GM23338 (cell line): Measurements from ENCODE around the gene SMTNL2. TPM values are rescaled to one million over a fixed set of nuclear protein-coding genes. Genes with fewer than 3 reads are reported as not detected.

ENCODE experiments used
- ATAC-seq: fragments of 200-7000 bp; cut with Tn5 transposase; 3 replicates; pipeline ENCODE4 v1.9.1; 2020
- DNase-seq: peaks from one replicate; pipeline ENCODE4 v3.0.0-alpha.2; 2015; ENCODE audit warnings: low spot score
- H2AFZ ChIP-seq: fragments of 200-600 bp; sonication (generic); 2 replicates; pipeline ENCODE4 v1.8.0; 2016; ENCODE audit warnings: antibody characterized with exemption, mild to moderate bottlenecking, moderate library complexity
- H3F3A ChIP-seq: fragments of 200-600 bp; sonication (generic); replicated peaks from 2 replicates; pipeline ENCODE4 v1.8.0; 2017; ENCODE audit warnings: antibody characterized with exemption, mixed run types, low read depth
- H3K27ac ChIP-seq: fragments of 200-600 bp; sonication (generic); 2 replicates; pipeline ENCODE4 v1.6.1; 2016; ENCODE audit warnings: low read depth
- H3K27me3 ChIP-seq: fragments of 200-600 bp; sonication (generic); 2 replicates; pipeline ENCODE4 v1.8.0; 2016; ENCODE audit warnings: mild to moderate bottlenecking, mixed run types, moderate library complexity; ENCODE audit not compliant: insufficient read depth
- H3K36me3 ChIP-seq: fragments of 200-600 bp; sonication (generic); 2 replicates; pipeline ENCODE4 v1.8.0; 2016; ENCODE audit warnings: mild to moderate bottlenecking; ENCODE audit not compliant: insufficient read depth
- H3K4me1 ChIP-seq: fragments of 200-600 bp; sonication (generic); 2 replicates; pipeline ENCODE4 v1.8.0; 2016; ENCODE audit warnings: mild to moderate bottlenecking, moderate library complexity; ENCODE audit not compliant: insufficient read depth
- H3K4me2 ChIP-seq: fragments of 200-600 bp; sonication (generic); 2 replicates; pipeline ENCODE4 v1.7.1; 2017; ENCODE audit warnings: mixed run types
- H3K4me3 ChIP-seq: fragments of 200-600 bp; sonication (generic); 2 replicates; pipeline ENCODE4 v1.6.1; 2016; ENCODE audit warnings: mixed run types
- H3K79me2 ChIP-seq: fragments of 200-600 bp; sonication (generic); replicated peaks from 2 replicates; pipeline ENCODE4 v1.8.0; 2017; ENCODE audit warnings: mild to moderate bottlenecking; ENCODE audit not compliant: insufficient read depth
- H3K9me2 ChIP-seq: fragments of 200-600 bp; sonication (generic); 2 replicates; pipeline ENCODE4 v1.8.0; 2017; ENCODE audit not compliant: insufficient read depth
- H4K20me1 ChIP-seq: fragments of 200-600 bp; sonication (generic); replicated peaks from 2 replicates; pipeline ENCODE4 v1.8.0; 2017; ENCODE audit warnings: mild to moderate bottlenecking; ENCODE audit not compliant: insufficient read depth
- H3K27ac Mint-ChIP-seq: 2 replicates; pipeline ENCODE4 v1.8.0; 2020; ENCODE audit warnings: inconsistent platforms, mild to moderate bottlenecking, moderate library complexity, mixed read lengths
- H3K27me3 Mint-ChIP-seq: 3 replicates; pipeline ENCODE4 v1.8.0; 2022; ENCODE audit warnings: low read depth, mild to moderate bottlenecking, moderate library complexity, mixed read lengths, inconsistent platforms; ENCODE audit not compliant: insufficient read depth, poor library complexity
- H3K36me3 Mint-ChIP-seq: 3 replicates; pipeline ENCODE4 v1.8.0; 2021; ENCODE audit warnings: low read depth, mild to moderate bottlenecking, inconsistent platforms, moderate library complexity, mixed read lengths
- H3K4me1 Mint-ChIP-seq: 3 replicates; pipeline ENCODE4 v1.8.0; 2020; ENCODE audit warnings: mild to moderate bottlenecking, inconsistent platforms, mixed read lengths
- H3K4me3 Mint-ChIP-seq: 3 replicates; pipeline ENCODE4 v1.8.0; 2021; ENCODE audit warnings: moderate library complexity, mild to moderate bottlenecking, inconsistent platforms, mixed read lengths
- H3K9me3 Mint-ChIP-seq: 3 replicates; pipeline ENCODE4 v1.8.0; 2020; ENCODE audit warnings: moderate library complexity, mild to moderate bottlenecking, inconsistent platforms, mixed read lengths
- CREB1 ChIP-seq: fragments of 250-450 bp; sonication (Bioruptor Pico); IDR thresholded peaks from 2 replicates; pipeline ENCODE4 v1.5.0; 2020; ENCODE audit warnings: low read depth, mild to moderate bottlenecking, moderate library complexity
- CTCF ChIP-seq, 2 experiments: fragments of 200-600 bp in 1 of 2; sonication (generic) in 1 of 2; conservative IDR thresholded peaks; 2 replicates each; pipeline versions ENCODE4 v1.5.1 to v1.6.1; 2016 to 2017; ENCODE audit warnings: antibody characterized with exemption in 2 of 2, low read depth in 2 of 2, mild to moderate bottlenecking in 2 of 2, moderate library complexity in 1 of 2
- ETS1 ChIP-seq: IDR thresholded peaks from 2 replicates; pipeline ENCODE4 v1.6.1; 2016; ENCODE audit warnings: antibody characterized with exemption
- EZH2 ChIP-seq: fragments of 200-600 bp; sonication (generic); IDR thresholded peaks from one replicate; pipeline ENCODE4 v1.8.0; 2017; ENCODE audit warnings: antibody characterized with exemption, mild to moderate bottlenecking, low read depth; ENCODE audit not compliant: unreplicated experiment
- EZH2phosphoT487 ChIP-seq: fragments of 200-600 bp; sonication (generic); IDR thresholded peaks from one replicate; pipeline ENCODE4 v1.8.1; 2018; ENCODE audit warnings: antibody characterized with exemption; ENCODE audit not compliant: unreplicated experiment
- JUNB ChIP-seq: IDR thresholded peaks from one replicate; pipeline ENCODE4 v1.6.1; 2016; ENCODE audit warnings: antibody characterized with exemption; ENCODE audit not compliant: unreplicated experiment
- NANOG ChIP-seq: IDR thresholded peaks from 2 replicates; pipeline ENCODE4 v1.6.1; 2016; ENCODE audit warnings: antibody characterized with exemption, borderline replicate concordance
- POLR2AphosphoS5 ChIP-seq: IDR thresholded peaks from 2 replicates; pipeline ENCODE4 v1.6.1; 2016; ENCODE audit warnings: antibody characterized with exemption, low read depth
- REST ChIP-seq: IDR thresholded peaks from one replicate; pipeline ENCODE4 v1.6.1; 2018; ENCODE audit warnings: antibody characterized with exemption; ENCODE audit not compliant: unreplicated experiment
- STAT1 ChIP-seq: IDR thresholded peaks from one replicate; pipeline ENCODE4 v1.6.1; 2016; ENCODE audit warnings: antibody characterized with exemption; ENCODE audit not compliant: unreplicated experiment
- ZNF114 ChIP-seq: fragments of 250-450 bp; sonication (Bioruptor Pico); IDR thresholded peaks from 2 replicates; pipeline ENCODE4 v1.5.0; 2020; ENCODE audit warnings: mild to moderate bottlenecking, moderate library complexity
- ZNF331 ChIP-seq: fragments of 250-450 bp; sonication (Bioruptor Pico); IDR thresholded peaks from 2 replicates; pipeline ENCODE4 v1.5.0; 2020; ENCODE audit warnings: low read depth, mild to moderate bottlenecking, moderate library complexity
- ZNF462 ChIP-seq: fragments of 250-450 bp; sonication (Bioruptor Pico); IDR thresholded peaks from 2 replicates; pipeline ENCODE4 v1.5.0; 2020; ENCODE audit warnings: mild to moderate bottlenecking, moderate library complexity
- polyA plus RNA-seq: library from polyadenylated mRNA; unstranded; fragments of >200 nt; fragmentation: Nextera tagmentation; extraction: Ambion mirVana; gene quantifications from 2 replicates; pipeline ENCODE4 v1.2.1, GENCODE V29; 2016
- total RNA-seq: library from RNA; depleted of rRNA; stranded (reverse); fragments of >200 nt; shearing (Covaris generic); gene quantifications from 2 replicates; pipeline ENCODE4 v1.2.3, GENCODE V29; 2014

SMTNL2 gene
- total and polyA plus RNA-seq, 2 experiments from 2014 or later, result 1.3 to 4.3 TPM

GRCh38 chr17:4597975-4598374 lies 13.6 kb downstream of the SMTNL2 start:
- no peaks in the 10 kb centered on the region for H3K9me2 ChIP-seq
- H3K79me2 ChIP-seq, result no peaks in the 10 kb centered on the region
- no peaks in the 10 kb centered on the region for H3K36me3 ChIP-seq
- no peak overlapping the region for H3K4me3 ChIP-seq
- no peak for DNase-seq
- peak overlapping the region; percentile 55; the same call in 1 of the 2 replicates for H3K27ac Mint-ChIP-seq
- H3K4me3 Mint-ChIP-seq, result no peak overlapping the region; the same call in 2 of the 3 replicates
- no peak overlapping the region for H3K4me2 ChIP-seq
- no peaks in the 10 kb centered on the region for H3K36me3 Mint-ChIP-seq
- TF ChIP-seq CREB1 (CRISPR knock-in tag) (no peak), POLR2AphosphoS5 (no peak), EZH2phosphoT487 (no peak), STAT1 (no peak), NANOG (no peak), CTCF (conservative IDR thresholded peaks at IDR 0.05; ENCODE audit: low read depth in 2 of 2) (no peak), ZNF114 (CRISPR knock-in tag) (no peak), EZH2 (no peak), ZNF462 (no peak), REST (no peak), ZNF331 (CRISPR knock-in tag) (no peak), JUNB (no peak), ETS1 (no peak)
- no peak overlapping the region for H2AFZ ChIP-seq
- H3F3A ChIP-seq, result 0 out of 2 replicates have a peak, but pooled peaks cover 9% of the 10 kb centered on the region
- no peaks in the 10 kb centered on the region for H4K20me1 ChIP-seq
- no peaks in the 10 kb centered on the region for H3K27me3 ChIP-seq
- H3K4me1 ChIP-seq, result peaks cover 28% of the 10 kb centered on the region
- H3K9me3 Mint-ChIP-seq, result no peaks in the 10 kb centered on the region
- H3K27me3 Mint-ChIP-seq, result peaks cover 17% of the 10 kb centered on the region
- 0 out of 2 replicates have a peak overlapping the region, but pooled peaks have one; percentile 14 for H3K27ac ChIP-seq
- no peak for ATAC-seq
- H3K4me1 Mint-ChIP-seq, result peaks cover 39% of the 10 kb centered on the region
